ENCODE results near the gene CCDC146. TPM values are rescaled to one million over a fixed set of nuclear protein-coding genes. Genes with fewer than 3 reads are reported as not detected.

Gene CCDC146
- total RNA-seq, 4 donors from 2014 or later: 11.9 to 16.1 (median 15.5) TPM

- TF ChIP-seq CTCF (IDR thresholded peaks at IDR 0.05; ENCODE audit: low read depth): no peak
Observed at GRCh38 chr7:77244222-77244934, 122.0 kb downstream of the CCDC146 start.

- TF ChIP-seq CTCF (IDR thresholded peaks at IDR 0.05; ENCODE audit: low read depth): no peak
Observed at GRCh38 chr7:77245015-77245755, 122.8 kb downstream of the CCDC146 start.

- no peak for TF ChIP-seq CTCF (IDR thresholded peaks at IDR 0.05; ENCODE audit: low read depth)
Observed at GRCh38 chr7:77246026-77246640, 123.7 kb downstream of the CCDC146 start.

GRCh38 chr7:77247206-77247850 lies 124.9 kb downstream of the CCDC146 start:
- no peak for TF ChIP-seq CTCF (IDR thresholded peaks at IDR 0.05; ENCODE audit: low read depth)

- no peak for TF ChIP-seq CTCF (IDR thresholded peaks at IDR 0.05; ENCODE audit: low read depth)
Observed at GRCh38 chr7:77248154-77248553, 125.7 kb downstream of the CCDC146 start.

- TF ChIP-seq CTCF (IDR thresholded peaks at IDR 0.05; ENCODE audit: low read depth): no peak
Observed at GRCh38 chr7:77252506-77252905, 130.1 kb downstream of the CCDC146 start.

- no peak for TF ChIP-seq CTCF (IDR thresholded peaks at IDR 0.05; ENCODE audit: low read depth)
Observed at GRCh38 chr7:77253151-77253550, 130.7 kb downstream of the CCDC146 start.
